Stimulated activated CD4-positive, alpha-beta T cell treated with anti-CD3 and anti-CD28 coated beads, Interleukin-12 subunit alpha, Interleukin-12 subunit beta, amount 100 ng/mL, for 48 hours (primary cell): ENCODE results near the gene GUCA1A.
"Not testable (repeated sequence)": the region's sequence is repeated elsewhere in the genome, so short reads cannot be mapped to it uniquely, and the experiment has no call there.

ENCODE experiments used
- DNase-seq, 3 donors: peaks; one replicate each; pipeline ENCODE4 v3.0.0-alpha.2; 2020; ENCODE audit warnings: low read depth in 2 of 3, low spot score in 1 of 3

GUCA1A gene

GRCh38 chr6:42171813-42172581 lies 1.2 kb upstream of the GUCA1A start:
- no peak for DNase-seq

- no peak for DNase-seq
These were observed 2.7 kb downstream of the GUCA1A start for GRCh38 chr6:42175860-42176259.

GRCh38 chr6:42176981-42177380 lies 3.8 kb downstream of the GUCA1A start:
- DNase-seq, result no peak

GRCh38 chr6:42177514-42178364 lies 4.6 kb downstream of the GUCA1A start:
- no peak for DNase-seq

GRCh38 chr6:42179261-42179944 lies 6.2 kb downstream of the GUCA1A start:
- no peak for DNase-seq

GRCh38 chr6:42179945-42180313 lies 6.8 kb downstream of the GUCA1A start:
- DNase-seq, result peak in 1 of 3 donors; percentile 13

GRCh38 chr6:42182101-42182500 lies 8.9 kb downstream of the GUCA1A start:
- DNase-seq, result no peak

- no peak for DNase-seq
These were observed 11.3 kb downstream of the GUCA1A start for GRCh38 chr6:42184475-42184874.

GRCh38 chr6:42185597-42185996 lies 12.4 kb downstream of the GUCA1A start:
- no peak for DNase-seq

- DNase-seq, result no peak
These were observed 15.2 kb downstream of the GUCA1A start for GRCh38 chr6:42188406-42188805.

- DNase-seq, result no peak
These were observed 17.5 kb downstream of the GUCA1A start for GRCh38 chr6:42190554-42191183.

GRCh38 chr6:42192385-42192784 lies 19.2 kb downstream of the GUCA1A start:
- DNase-seq, result not testable (repeated sequence)

- DNase-seq, result no peak
These were observed 20.3 kb downstream of the GUCA1A start for GRCh38 chr6:42193491-42193894.

- DNase-seq, result no peak
These were observed 20.9 kb downstream of the GUCA1A start for GRCh38 chr6:42194056-42194455.

GRCh38 chr6:42195415-42195814 lies 22.3 kb downstream of the GUCA1A start:
- DNase-seq, result no peak

GRCh38 chr6:42197555-42198362 lies 24.6 kb downstream of the GUCA1A start:
- DNase-seq, result peak in 1 of 3 donors; percentile 5

- no peak for DNase-seq
These were observed 26.2 kb downstream of the GUCA1A start for GRCh38 chr6:42199106-42199981.

GRCh38 chr6:42200035-42200434 lies 26.9 kb downstream of the GUCA1A start:
- DNase-seq, result no peak

GRCh38 chr6:42201382-42201781 lies 28.2 kb downstream of the GUCA1A start:
- DNase-seq, result no peak
